Peyer's patch (tissue), 4 donors: ENCODE results near the gene RUFY4. TPM values are rescaled to one million over a fixed set of nuclear protein-coding genes. Genes with fewer than 3 reads are reported as not detected.

ENCODE experiments used
- DNase-seq, 3 donors: peaks; one replicate each; pipeline ENCODE4 v3.0.0-alpha.2; 2017 to 2019
- H3K27ac ChIP-seq, 4 donors: fragments of 200-600 bp; sonication (generic); one replicate each; pipeline ENCODE4 v1.5.1; 2016 to 2019
- H3K27me3 ChIP-seq, 2 donors: fragments of 200-600 bp; sonication (generic); one replicate each; pipeline ENCODE4 v1.5.1; 2019
- H3K36me3 ChIP-seq, 3 donors: fragments of 200-600 bp; sonication (generic); one replicate each; pipeline ENCODE4 v1.5.1; 2016 to 2019
- H3K4me1 ChIP-seq, 4 donors: fragments of 200-600 bp; sonication (generic); one replicate each; pipeline ENCODE4 v1.5.1; 2016 to 2019
- H3K4me3 ChIP-seq, 4 donors: fragments of 200-600 bp; sonication (generic); 1 replicate in 3 of 4; 2 replicates in 1 of 4; pipeline ENCODE4 v1.5.1; 2016 to 2019; ENCODE audit warnings: mild to moderate bottlenecking in 1 of 4
- H3K9me3 ChIP-seq, 4 donors: fragments of 200-600 bp; sonication (generic); one replicate each; pipeline ENCODE4 v1.5.1; 2016 to 2019; ENCODE audit warnings: mild to moderate bottlenecking in 1 of 4
- POLR2A ChIP-seq, 2 donors: fragments of 450-650 bp; IDR thresholded peaks; one replicate each; pipeline ENCODE4 v1.5.1; 2017; ENCODE audit warnings: antibody characterized with exemption in 2 of 2, mild to moderate bottlenecking in 2 of 2, moderate library complexity in 2 of 2
- total RNA-seq, 4 donors: library from RNA; depleted of rRNA; stranded (reverse); fragments of >200 nt; gene quantifications; one replicate each; pipeline ENCODE4 v1.1.0, GENCODE V29; 2016
- TF ChIP-seq, protein P1 (sequence below), 6 experiments: fragments of 450-650 bp in 4 of 6; fragments of 200-600 bp in 2 of 6; sonication (generic) in 1 of 6; IDR thresholded peaks; one replicate each; pipeline ENCODE4 v1.5.1; 2017 to 2019; ENCODE audit warnings: antibody characterized with exemption in 6 of 6, mild to moderate bottlenecking in 3 of 6, moderate library complexity in 1 of 6

The RUFY4 gene
- total RNA-seq, 4 donors from 2014 or later, result 0.27 to 5.0 TPM; not detected in 2

DNA sequence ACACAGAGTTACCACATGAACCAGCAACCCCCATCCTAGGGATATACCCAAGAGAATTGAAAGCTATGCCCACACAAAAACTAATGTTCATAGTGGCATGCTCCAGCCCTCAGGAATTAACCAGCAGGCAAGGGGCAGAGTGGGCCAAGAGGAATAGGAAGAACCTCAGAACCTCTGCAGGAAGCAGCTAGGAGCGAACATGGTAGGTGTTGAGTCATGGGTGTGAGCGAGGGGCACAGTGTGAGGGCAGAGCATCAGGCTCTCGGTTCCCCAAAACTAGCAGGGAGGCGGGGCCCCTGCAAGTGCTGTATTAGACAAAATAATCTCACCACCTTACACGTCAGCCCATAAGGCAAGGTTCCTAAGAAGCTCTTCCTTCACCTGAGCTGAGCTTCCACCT lies 5.6 kb upstream of the RUFY4 start:
- TF ChIP-seq, protein P1, sequence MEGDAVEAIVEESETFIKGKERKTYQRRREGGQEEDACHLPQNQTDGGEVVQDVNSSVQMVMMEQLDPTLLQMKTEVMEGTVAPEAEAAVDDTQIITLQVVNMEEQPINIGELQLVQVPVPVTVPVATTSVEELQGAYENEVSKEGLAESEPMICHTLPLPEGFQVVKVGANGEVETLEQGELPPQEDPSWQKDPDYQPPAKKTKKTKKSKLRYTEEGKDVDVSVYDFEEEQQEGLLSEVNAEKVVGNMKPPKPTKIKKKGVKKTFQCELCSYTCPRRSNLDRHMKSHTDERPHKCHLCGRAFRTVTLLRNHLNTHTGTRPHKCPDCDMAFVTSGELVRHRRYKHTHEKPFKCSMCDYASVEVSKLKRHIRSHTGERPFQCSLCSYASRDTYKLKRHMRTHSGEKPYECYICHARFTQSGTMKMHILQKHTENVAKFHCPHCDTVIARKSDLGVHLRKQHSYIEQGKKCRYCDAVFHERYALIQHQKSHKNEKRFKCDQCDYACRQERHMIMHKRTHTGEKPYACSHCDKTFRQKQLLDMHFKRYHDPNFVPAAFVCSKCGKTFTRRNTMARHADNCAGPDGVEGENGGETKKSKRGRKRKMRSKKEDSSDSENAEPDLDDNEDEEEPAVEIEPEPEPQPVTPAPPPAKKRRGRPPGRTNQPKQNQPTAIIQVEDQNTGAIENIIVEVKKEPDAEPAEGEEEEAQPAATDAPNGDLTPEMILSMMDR (IDR thresholded peaks at IDR 0.05), result no peak
- TF ChIP-seq POLR2A (IDR thresholded peaks at IDR 0.05), result no peak
- Histone ChIP-seq H3K4me1 (peaks cover 0 to 2% (median 0%) of the 10 kb centered on the region in 4 donors), H3K9me3 (no peaks in the 10 kb centered on the region), H3K27me3 (no peaks in the 10 kb centered on the region), H3K36me3 (no peaks in the 10 kb centered on the region), H3K4me3 (no peak overlapping the region), H3K27ac (no peak overlapping the region)
- DNase-seq, result peak in 1 of 3 donors; percentile 39

DNA sequence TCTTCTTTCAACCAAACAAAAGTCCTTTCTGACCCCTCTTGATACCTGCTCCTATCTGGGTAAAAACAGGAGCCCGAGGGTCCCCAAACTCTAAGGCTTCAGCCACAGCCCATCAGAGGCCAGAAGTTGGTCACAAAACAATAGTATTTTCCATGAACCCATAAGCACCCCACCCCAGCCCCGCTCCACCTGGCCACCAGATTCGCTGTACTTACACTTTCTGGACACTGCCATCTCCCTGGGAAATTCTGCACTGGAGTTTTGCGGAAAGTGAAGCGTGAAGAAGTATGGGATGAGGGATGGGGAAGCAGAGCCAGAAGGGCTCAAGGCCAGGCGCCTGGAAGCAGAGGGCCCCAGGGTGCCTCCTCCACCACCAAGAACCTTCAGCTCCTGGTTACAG lies 5.2 kb upstream of the RUFY4 start:
- no peak for TF ChIP-seq POLR2A (IDR thresholded peaks at IDR 0.05)
- TF ChIP-seq, protein P1 (IDR thresholded peaks at IDR 0.05), result no peak
- Histone ChIP-seq H3K27ac (no peak overlapping the region), H3K9me3 (no peaks in the 10 kb centered on the region), H3K4me1 (peaks cover 0 to 5% (median 0%) of the 10 kb centered on the region in 4 donors), H3K36me3 (no peaks in the 10 kb centered on the region), H3K4me3 (no peak overlapping the region), H3K27me3 (no peaks in the 10 kb centered on the region)
- no peak for DNase-seq

DNA sequence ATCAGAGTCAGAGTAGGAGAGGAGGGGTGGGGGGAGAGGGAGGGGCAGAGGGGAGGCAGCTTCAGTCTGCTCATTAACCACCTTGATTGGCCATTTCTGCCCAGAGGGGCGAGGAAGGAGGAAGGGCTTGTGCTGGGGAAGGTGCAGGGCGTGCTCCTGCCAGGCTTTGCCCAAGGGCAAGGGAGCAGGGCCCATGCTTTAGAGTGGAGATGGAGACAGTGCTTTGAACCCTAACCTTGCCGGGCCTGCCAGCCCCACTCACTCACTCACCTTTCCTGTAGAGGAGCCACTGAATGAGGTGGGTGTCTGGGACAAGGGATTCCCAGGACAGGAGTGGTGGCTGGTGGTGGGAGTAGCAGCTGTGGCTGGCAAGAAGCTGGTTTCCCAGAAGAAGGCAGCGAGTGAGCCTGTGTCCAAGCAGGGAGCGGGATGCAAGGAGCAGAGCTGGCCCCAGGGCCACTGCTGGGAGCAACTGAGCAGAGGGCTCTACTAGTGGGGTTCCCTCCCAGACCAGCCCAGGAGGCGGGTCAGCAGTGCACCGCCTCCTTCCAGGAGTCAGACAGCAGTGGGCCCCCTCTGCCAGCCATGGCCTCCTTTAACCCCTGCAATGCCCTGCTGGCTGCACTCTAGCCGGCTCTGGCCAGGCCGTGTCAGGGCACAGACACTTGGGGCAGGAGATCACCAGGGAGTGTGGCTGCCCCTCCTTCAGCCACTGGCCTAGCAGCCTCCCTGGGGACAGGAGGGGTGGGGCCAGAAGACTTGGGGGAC lies 3.6 kb upstream of the RUFY4 start:
- no peak overlapping the region for H3K27ac ChIP-seq
- no peak for DNase-seq
- H3K4me1 ChIP-seq, result peaks cover 0 to 5% (median 0%) of the 10 kb centered on the region in 4 donors
- no peaks in the 10 kb centered on the region for H3K27me3 ChIP-seq
- no peaks in the 10 kb centered on the region for H3K36me3 ChIP-seq
- no peak overlapping the region for H3K4me3 ChIP-seq
- TF ChIP-seq, protein P1 (IDR thresholded peaks at IDR 0.05), result no peak
- no peak for TF ChIP-seq POLR2A (IDR thresholded peaks at IDR 0.05)
- no peaks in the 10 kb centered on the region for H3K9me3 ChIP-seq

GRCh38 chr2:218066926-218067515 lies 2.0 kb upstream of the RUFY4 start:
- Histone ChIP-seq H3K4me3 (no peak overlapping the region), H3K4me1 (peaks cover 0 to 5% (median 0%) of the 10 kb centered on the region in 4 donors), H3K27ac (no peak overlapping the region), H3K36me3 (no peaks in the 10 kb centered on the region), H3K27me3 (no peaks in the 10 kb centered on the region), H3K9me3 (no peaks in the 10 kb centered on the region)
- no peak for DNase-seq
- no peak for TF ChIP-seq POLR2A (IDR thresholded peaks at IDR 0.05)
- TF ChIP-seq, protein P1 (IDR thresholded peaks at IDR 0.05), result no peak

DNA sequence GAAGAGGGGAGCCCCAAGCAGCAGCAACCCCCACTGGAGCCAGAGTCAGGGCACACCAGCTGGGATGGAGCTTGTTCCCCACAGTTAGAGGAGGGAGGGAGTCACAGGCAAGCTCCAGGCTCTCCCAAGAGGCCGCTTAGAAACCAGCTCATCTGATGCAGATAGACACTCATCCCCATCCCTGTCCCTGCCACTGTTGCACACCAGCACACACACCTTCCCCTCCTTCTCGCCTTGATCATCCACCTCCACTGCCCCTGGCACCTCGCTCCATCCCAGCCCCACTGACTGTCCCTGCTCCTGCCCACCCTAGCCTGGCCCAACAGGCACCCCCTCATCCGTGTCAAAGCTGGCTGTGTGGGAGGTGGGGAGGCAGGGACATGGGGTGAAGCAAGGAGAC lies 1.5 kb upstream of the RUFY4 start:
- H3K27ac ChIP-seq, result no peak overlapping the region
- no peaks in the 10 kb centered on the region for H3K9me3 ChIP-seq
- H3K4me3 ChIP-seq, result no peak overlapping the region
- no peaks in the 10 kb centered on the region for H3K27me3 ChIP-seq
- peaks cover 0 to 5% (median 0%) of the 10 kb centered on the region in 4 donors for H3K4me1 ChIP-seq
- DNase-seq, result no peak
- no peak for TF ChIP-seq POLR2A (IDR thresholded peaks at IDR 0.05)
- TF ChIP-seq, protein P1 (IDR thresholded peaks at IDR 0.05), result no peak
- H3K36me3 ChIP-seq, result no peaks in the 10 kb centered on the region
